Measurements from ENCODE around the gene ARMC6.
"Not testable (repeated sequence)": the region's sequence is repeated elsewhere in the genome, so short reads cannot be mapped to it uniquely, and the experiment has no call there.

Gene ARMC6

GRCh38 chr19:19077103-19077502, 43.7 kb downstream of the ARMC6 start:
- DNase-seq = no peak

GRCh38 chr19:19078801-19079200, 45.4 kb downstream of the ARMC6 start:
- DNase-seq = no peak

- no peak for DNase-seq
Measured at GRCh38 chr19:19079571-19079970, 46.2 kb downstream of the ARMC6 start.

- no peak for DNase-seq
Measured at GRCh38 chr19:19081642-19082151, 48.3 kb downstream of the ARMC6 start.

- no peak for DNase-seq
Measured at GRCh38 chr19:19083413-19084178, 50.2 kb downstream of the ARMC6 start.

- no peak for DNase-seq
Measured at GRCh38 chr19:19087676-19088075, 54.3 kb downstream of the ARMC6 start.

GRCh38 chr19:19094513-19094912, 61.1 kb downstream of the ARMC6 start:
- no peak for DNase-seq

GRCh38 chr19:19095691-19096090, 62.3 kb downstream of the ARMC6 start:
- no peak for DNase-seq

GRCh38 chr19:19096641-19097627, 63.5 kb downstream of the ARMC6 start:
- DNase-seq = no peak

GRCh38 chr19:19098084-19098702, 64.8 kb downstream of the ARMC6 start:
- no peak for DNase-seq

- no peak for DNase-seq
Measured at GRCh38 chr19:19098703-19099632, 65.6 kb downstream of the ARMC6 start.

GRCh38 chr19:19101540-19101939, 68.1 kb downstream of the ARMC6 start:
- no peak for DNase-seq

- not testable (repeated sequence) for DNase-seq
Measured at GRCh38 chr19:19102566-19102965, 69.2 kb downstream of the ARMC6 start.

GRCh38 chr19:19103167-19103566, 69.8 kb downstream of the ARMC6 start:
- no peak for DNase-seq

GRCh38 chr19:19105365-19106055, 72.1 kb downstream of the ARMC6 start:
- no peak for DNase-seq

GRCh38 chr19:19106056-19106551, 72.7 kb downstream of the ARMC6 start:
- DNase-seq = no peak

GRCh38 chr19:19106938-19107337, 73.5 kb downstream of the ARMC6 start:
- not testable (repeated sequence) for DNase-seq

- DNase-seq = no peak
Measured at GRCh38 chr19:19107654-19108053, 74.3 kb downstream of the ARMC6 start.

All from NCI-H1048 (cell line).